Psoas muscle (tissue), 8 donors: ENCODE data around the gene RPS6KB2. TPM values are rescaled to one million over a fixed set of nuclear protein-coding genes. Genes with fewer than 3 reads are reported as not detected.

ENCODE experiments used
- ATAC-seq, 4 donors: fragments of 200-7000 bp; cut with Tn5 transposase; one replicate each; pipeline ENCODE4 v1.9.1; 2020; ENCODE audit warnings: moderate library complexity in 3 of 4, mild to moderate bottlenecking in 2 of 4
- DNase-seq, 2 donors: peaks; one replicate each; pipeline ENCODE4 v3.0.0-alpha.2; 2020
- H3K27ac ChIP-seq: fragments of 200-600 bp; one replicate; pipeline ENCODE4 v1.8.0; 2022
- H3K27me3 ChIP-seq, 3 donors: fragments of 200-600 bp in 1 of 3; one replicate each; pipeline versions ENCODE4 v1.6.1 to v1.8.0; 2013 to 2022; ENCODE audit warnings: low read length in 2 of 3, mild to moderate bottlenecking in 2 of 3, moderate library complexity in 1 of 3; ENCODE audit not compliant: insufficient read depth in 3 of 3
- H3K36me3 ChIP-seq, 2 donors: fragments of 200-600 bp in 1 of 2; one replicate each; pipeline versions ENCODE4 v1.6.1 to v1.8.0; 2013 to 2022; ENCODE audit warnings: low read depth in 1 of 2, mild to moderate bottlenecking in 1 of 2, moderate library complexity in 1 of 2; ENCODE audit not compliant: insufficient read depth in 1 of 2
- H3K4me1 ChIP-seq: fragments of 200-600 bp; one replicate; pipeline ENCODE4 v1.8.0; 2022
- H3K4me3 ChIP-seq: fragments of 200-600 bp; one replicate; pipeline ENCODE4 v1.8.0; 2022; ENCODE audit warnings: mild to moderate bottlenecking
- H3K9me3 ChIP-seq: fragments of 200-600 bp; one replicate; pipeline ENCODE4 v1.8.0; 2022
- WGBS, 3 donors: extraction: QIAGEN DNeasy Blood & Tissue Kit; methylation state at CpG; one replicate each; pipeline versions ENCODE4 v1.1.6 to v1.1.7; 2013; 5-methylcytosine and 5-hydroxymethylcytosine counted together
- intact Hi-C, 2 donors: fragments of 100-400 bp; cut with DNase I; formaldehyde crosslinking; loops; one replicate each; pipeline versions ENCODE4 v1.11.0 to v1.14.2; 2022
- long read RNA-seq, 2 donors: library from polyadenylated mRNA; unstranded; transcript quantifications; one replicate each; pipeline ENCODE4 v2.0.0, GENCODE V29; 2021
- polyA plus RNA-seq, 3 donors: library from polyadenylated mRNA; stranded (reverse); fragments of 200-250 nt; gene quantifications; one replicate each; pipeline ENCODE4 v1.2.3, GENCODE V29; 2013
- total RNA-seq, 4 donors: library from RNA; stranded (reverse); fragmentation: NEBNext Ultra II Directional in 2 of 4; extraction: Animal tissue kit (Norgen Biotek cat#: 25700) in 2 of 4; gene quantifications; one replicate each; pipeline versions ENCODE4 v1.2.1 to v1.2.4, GENCODE V29; 2021 to 2023
- TF ChIP-seq, protein P1 (sequence below): fragments of 200-600 bp; IDR thresholded peaks from one replicate; pipeline ENCODE4 v1.8.0; 2022; ENCODE audit warnings: antibody characterized with exemption
- donor health status: healthy with polysubstance abuse.
- donor health status: DM: no; HTN: no; CAD: no; lungs with moderate emphysema.
- donor health status: Bipolar disorder and iron deficiency.
- donor health status: healthy.
- donor health status: DM: yes; HTN: yes; CAD: no.
- donor health status: DM: no; HTN: no; CAD: no.
- donor health status: DM: no; HTN: no; CAD: no.
- donor health status: DM: yes; HTN: yes; CAD: no.

Gene RPS6KB2
- total RNA-seq (10 to 100 TPM; 23.1 to 34.3 (median 26.8) TPM), polyA plus RNA-seq (10 to 100 TPM; 25.6 to 64.6 (median 33.1) TPM)
- long read RNA-seq, donor 1, transcript RPS6KB2-201 (15 exons, 1,733 nt): major isoform, 8 of 11 reads
- long read RNA-seq, donor 1, partial matches to known transcripts: 1 of 11 reads
- long read RNA-seq, donor 1, other reads (novel, unspliced or antisense): 2 of 11 reads
- long read RNA-seq, donor 2, transcript RPS6KB2-201 (15 exons, 1,733 nt): major isoform, 29 of 45 reads
- long read RNA-seq, donor 2, partial matches to known transcripts: 5 of 45 reads
- long read RNA-seq, donor 2, other reads (novel, unspliced or antisense): 7 of 45 reads

GRCh38 chr11:67428052-67429001 lies at the start of gene RPS6KB2:
Gene RPS6KB2, plus strand, starts transcription at chr11:67428494. Its CDS starts 52 bp downstream, at chr11:67428546.
- peaks cover 25% of the 10 kb centered on the region for H3K4me1 ChIP-seq
- DNase-seq (peak; percentile 99), ATAC-seq (peak; percentile 93 to 97 (median 95))
- peaks cover 0 to 39% of the 10 kb centered on the region in 2 donors for H3K36me3 ChIP-seq
- peak within 1 kb of the TSS; percentile 96 for H3K4me3 ChIP-seq
- peak within 1 kb of the TSS; percentile 92 for H3K27ac ChIP-seq
- TF ChIP-seq, protein P1, sequence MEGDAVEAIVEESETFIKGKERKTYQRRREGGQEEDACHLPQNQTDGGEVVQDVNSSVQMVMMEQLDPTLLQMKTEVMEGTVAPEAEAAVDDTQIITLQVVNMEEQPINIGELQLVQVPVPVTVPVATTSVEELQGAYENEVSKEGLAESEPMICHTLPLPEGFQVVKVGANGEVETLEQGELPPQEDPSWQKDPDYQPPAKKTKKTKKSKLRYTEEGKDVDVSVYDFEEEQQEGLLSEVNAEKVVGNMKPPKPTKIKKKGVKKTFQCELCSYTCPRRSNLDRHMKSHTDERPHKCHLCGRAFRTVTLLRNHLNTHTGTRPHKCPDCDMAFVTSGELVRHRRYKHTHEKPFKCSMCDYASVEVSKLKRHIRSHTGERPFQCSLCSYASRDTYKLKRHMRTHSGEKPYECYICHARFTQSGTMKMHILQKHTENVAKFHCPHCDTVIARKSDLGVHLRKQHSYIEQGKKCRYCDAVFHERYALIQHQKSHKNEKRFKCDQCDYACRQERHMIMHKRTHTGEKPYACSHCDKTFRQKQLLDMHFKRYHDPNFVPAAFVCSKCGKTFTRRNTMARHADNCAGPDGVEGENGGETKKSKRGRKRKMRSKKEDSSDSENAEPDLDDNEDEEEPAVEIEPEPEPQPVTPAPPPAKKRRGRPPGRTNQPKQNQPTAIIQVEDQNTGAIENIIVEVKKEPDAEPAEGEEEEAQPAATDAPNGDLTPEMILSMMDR: no peak
- WGBS, 3 donors: 0% methylated on average over 60 to 68 of the region's 68 CpGs
- H3K27me3 ChIP-seq: no peaks in the 10 kb centered on the region
- intact Hi-C loops: loop anchor here (5.0 kb wide), 1 partner anchor 39 kb away; the partner anchor contains the start of gene TMEM134 (in 2 of the 2)
- H3K9me3 ChIP-seq: no peaks in the 10 kb centered on the region

- H3K4me3 ChIP-seq: no peak overlapping the region
- H3K36me3 ChIP-seq: no peaks in the 10 kb centered on the region
- ATAC-seq (no peak), DNase-seq (no peak)
- intact Hi-C loops: no loop called here
- TF ChIP-seq, protein P1: no peak
- WGBS, 3 donors: 86 to 93% (median 88%) methylated on average over 4 of the region's 4 CpGs
- H3K27me3 ChIP-seq: peaks cover 0 to 25% (median 5%) of the 10 kb centered on the region in 3 donors
- peaks cover 12% of the 10 kb centered on the region for H3K4me1 ChIP-seq
- H3K9me3 ChIP-seq: no peaks in the 10 kb centered on the region
- H3K27ac ChIP-seq: no peak overlapping the region
These were observed 49.8 kb upstream of the RPS6KB2 start for GRCh38 chr11:67378544-67378943.

DNA sequence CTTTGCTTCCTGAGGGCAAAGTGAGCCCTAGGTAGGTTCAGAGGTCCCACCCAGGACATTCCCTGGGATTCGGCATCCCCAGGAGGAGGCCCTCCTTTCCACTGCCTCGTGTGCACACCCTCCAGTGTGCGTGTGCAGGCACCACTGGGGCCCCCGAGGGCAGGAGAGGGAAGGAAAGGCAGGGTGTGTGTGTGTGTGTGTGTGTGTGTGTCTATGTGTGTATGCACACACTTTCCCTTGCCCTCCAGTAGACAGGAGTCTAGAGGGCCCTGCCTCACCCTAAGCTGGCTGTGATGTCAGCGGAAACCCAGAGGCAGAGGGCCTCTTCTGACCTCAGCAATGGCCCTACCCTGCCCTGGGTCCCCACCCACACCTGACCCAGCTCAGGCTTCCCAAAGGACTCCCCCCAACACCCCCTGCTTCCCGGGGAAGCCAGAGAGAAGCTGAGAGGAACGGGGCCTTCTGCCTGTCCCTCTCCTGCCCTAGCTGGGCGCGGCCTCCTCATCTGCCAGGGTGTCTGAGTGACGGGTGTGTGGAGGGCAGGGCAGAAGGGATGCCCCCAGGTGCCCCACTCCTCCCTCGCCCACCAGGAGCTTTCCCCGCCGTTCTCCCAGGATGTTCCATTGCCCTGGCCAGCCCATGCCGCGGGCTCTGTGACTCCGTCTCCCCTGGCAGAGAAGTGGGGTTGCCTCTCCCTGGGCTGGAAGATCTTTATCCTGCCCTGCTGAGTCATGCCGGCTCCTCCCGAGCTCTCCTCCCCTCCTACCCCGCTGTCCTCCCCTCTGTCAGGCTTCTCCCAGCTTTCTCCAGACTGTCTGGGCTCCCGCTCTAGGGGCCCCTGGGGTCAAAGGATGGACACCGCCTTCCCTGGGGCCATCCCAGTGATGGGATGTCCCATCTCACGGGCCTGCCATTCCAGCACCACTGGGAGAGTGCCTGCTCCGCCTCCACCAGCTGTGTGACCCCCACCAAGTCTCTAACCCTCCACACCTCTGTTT lies 48.9 kb upstream of the RPS6KB2 start:
- ATAC-seq (no peak), DNase-seq (no peak)
- H3K9me3 ChIP-seq: no peaks in the 10 kb centered on the region
- no peaks in the 10 kb centered on the region for H3K36me3 ChIP-seq
- TF ChIP-seq, protein P1: no peak
- H3K27ac ChIP-seq: no peak overlapping the region
- peaks cover 3% of the 10 kb centered on the region for H3K4me1 ChIP-seq
- H3K27me3 ChIP-seq: peaks cover 0 to 17% (median 5%) of the 10 kb centered on the region in 3 donors
- intact Hi-C loops: loop anchor here (5.0 to 10.0 kb wide), 2 partner anchors 115 to 117 kb away; partner anchors contain the start of gene GRK2 (in 1 of the 2)
- WGBS, 3 donors: 73 to 80% (median 78%) methylated on average over 22 to 23 of the region's 23 CpGs
- no peak overlapping the region for H3K4me3 ChIP-seq
